Subcutaneous adipose tissue (tissue), 4 donors: ENCODE data around the gene CCDC187. TPM values are rescaled to one million over a fixed set of nuclear protein-coding genes. Genes with fewer than 3 reads are reported as not detected.

ENCODE experiments used
- total RNA-seq, 4 donors: library from RNA; depleted of rRNA; stranded (reverse); fragments of >200 nt; gene quantifications; one replicate each; pipeline ENCODE4 v1.1.0, GENCODE V29; 2016
- TF ChIP-seq, protein P1 (sequence below): fragments of 450-650 bp; IDR thresholded peaks from one replicate; pipeline ENCODE4 v1.5.1; 2016; ENCODE audit warnings: low read depth, mild to moderate bottlenecking, control low read depth, antibody characterized with exemption, moderate library complexity

The CCDC187 gene
- total RNA-seq, 4 donors from 2014 or later, result not detected

DNA sequence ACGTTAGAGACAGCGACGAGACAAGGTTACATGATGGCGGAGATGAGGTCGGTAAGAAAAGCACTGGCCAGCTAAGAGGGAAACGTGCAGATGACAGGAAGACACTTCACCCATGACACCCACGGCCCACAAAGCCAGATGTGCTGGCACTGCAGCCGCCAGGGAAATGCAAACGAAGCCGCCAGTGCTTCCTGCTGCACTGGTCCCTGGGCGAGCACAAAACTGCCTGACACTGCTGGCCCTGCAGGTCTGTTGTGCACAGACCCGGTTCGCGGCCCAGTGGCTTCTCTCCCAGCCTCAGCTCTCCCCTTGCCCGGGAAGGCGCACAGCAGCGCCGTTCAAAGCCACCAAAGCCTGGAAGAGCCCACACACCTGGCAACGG is 78.5 kb downstream of the CCDC187 start:
- TF ChIP-seq, protein P1, sequence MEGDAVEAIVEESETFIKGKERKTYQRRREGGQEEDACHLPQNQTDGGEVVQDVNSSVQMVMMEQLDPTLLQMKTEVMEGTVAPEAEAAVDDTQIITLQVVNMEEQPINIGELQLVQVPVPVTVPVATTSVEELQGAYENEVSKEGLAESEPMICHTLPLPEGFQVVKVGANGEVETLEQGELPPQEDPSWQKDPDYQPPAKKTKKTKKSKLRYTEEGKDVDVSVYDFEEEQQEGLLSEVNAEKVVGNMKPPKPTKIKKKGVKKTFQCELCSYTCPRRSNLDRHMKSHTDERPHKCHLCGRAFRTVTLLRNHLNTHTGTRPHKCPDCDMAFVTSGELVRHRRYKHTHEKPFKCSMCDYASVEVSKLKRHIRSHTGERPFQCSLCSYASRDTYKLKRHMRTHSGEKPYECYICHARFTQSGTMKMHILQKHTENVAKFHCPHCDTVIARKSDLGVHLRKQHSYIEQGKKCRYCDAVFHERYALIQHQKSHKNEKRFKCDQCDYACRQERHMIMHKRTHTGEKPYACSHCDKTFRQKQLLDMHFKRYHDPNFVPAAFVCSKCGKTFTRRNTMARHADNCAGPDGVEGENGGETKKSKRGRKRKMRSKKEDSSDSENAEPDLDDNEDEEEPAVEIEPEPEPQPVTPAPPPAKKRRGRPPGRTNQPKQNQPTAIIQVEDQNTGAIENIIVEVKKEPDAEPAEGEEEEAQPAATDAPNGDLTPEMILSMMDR, result no peak

DNA sequence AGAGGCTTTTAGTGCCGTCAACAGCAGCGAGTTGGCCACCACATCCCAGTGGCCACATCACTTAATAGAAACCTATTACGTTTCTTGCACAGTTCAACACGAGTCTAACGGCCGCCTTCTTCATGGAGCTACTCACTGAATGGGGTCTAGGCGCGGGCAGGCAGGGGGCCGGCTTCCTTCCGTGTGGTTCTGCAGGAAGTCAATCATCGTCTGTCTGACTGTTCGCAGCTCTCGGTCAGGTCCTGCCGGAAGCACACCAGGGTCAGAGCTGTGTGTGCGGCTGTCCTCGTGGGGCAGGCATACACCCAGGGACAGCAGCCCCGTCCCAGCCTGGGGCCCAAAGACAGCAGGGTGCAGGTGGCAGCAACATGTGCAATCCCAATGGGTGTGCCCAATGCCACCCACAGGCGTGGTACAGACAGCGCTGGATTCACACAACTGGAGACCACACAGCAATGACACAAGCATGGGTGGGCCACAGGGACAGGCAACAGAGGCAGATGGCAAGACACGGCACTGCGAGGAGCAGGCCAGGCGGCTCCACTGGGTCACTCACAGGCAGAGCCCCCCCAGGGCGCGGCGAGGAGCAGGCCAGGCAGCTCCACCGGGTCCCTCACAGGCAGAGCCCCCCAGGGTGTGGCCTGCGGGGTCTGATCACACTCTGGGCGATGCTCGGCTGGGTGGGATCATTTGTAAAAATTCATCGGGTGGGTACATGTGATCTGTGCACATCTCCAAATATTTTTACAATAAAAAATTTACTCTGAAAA is 79.8 kb downstream of the CCDC187 start:
- TF ChIP-seq, protein P1, result no peak

DNA sequence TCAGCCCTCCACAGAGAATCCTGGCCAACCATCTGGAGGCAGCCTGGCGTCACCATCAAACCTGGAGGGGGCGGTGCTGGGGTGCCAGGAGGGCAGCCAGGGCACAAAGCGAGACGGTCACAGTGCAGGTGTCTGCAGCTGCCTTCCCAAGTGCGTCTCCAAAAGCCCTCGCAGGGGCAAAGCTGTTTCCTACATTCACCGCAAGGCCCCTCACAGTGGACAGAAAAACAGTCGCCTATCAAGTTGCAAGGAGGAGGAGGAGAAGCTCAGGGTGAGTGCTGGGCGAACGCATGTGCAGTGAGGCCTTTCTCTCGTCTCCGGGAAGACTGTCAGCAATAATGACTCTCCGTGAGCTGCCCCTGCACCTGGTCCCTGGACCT is 81.0 kb downstream of the CCDC187 start:
- TF ChIP-seq, protein P1, result no peak

DNA sequence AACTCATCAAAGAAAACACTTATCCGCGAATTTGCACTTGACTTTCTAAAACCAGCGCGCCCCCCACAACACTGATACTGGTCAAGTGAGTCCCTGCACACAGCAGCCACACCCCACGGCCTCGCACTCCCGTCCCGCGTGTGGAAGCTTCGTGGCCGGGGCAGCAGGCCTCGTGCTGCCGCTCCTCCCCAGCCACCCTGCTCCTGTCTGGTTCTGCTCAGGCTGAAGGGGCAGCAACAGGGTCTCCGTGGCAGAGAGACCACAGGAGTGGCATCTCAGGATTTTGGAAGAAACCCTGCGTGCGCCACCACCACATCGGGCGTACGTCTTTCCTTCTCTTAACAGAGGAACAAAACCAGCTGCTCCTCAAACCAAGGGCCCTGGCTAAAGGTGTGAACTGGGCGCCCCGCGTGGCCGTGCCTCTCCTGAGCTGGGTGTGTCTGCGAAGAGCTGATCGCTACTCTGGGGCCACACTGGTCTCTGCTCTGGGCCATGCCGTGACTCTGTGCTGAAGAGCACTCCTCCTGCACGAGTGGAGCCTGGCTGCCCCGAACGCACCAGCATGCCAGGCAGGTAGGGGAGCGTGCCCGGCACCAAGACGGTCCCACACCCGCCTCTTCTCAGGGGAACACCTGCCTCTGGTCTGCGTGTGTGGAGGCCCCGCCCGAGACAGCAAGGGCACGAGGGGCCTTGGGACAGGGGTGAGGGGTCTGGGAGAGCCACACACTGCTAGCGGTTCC is 81.6 kb downstream of the CCDC187 start:
- TF ChIP-seq, protein P1, result no peak

DNA sequence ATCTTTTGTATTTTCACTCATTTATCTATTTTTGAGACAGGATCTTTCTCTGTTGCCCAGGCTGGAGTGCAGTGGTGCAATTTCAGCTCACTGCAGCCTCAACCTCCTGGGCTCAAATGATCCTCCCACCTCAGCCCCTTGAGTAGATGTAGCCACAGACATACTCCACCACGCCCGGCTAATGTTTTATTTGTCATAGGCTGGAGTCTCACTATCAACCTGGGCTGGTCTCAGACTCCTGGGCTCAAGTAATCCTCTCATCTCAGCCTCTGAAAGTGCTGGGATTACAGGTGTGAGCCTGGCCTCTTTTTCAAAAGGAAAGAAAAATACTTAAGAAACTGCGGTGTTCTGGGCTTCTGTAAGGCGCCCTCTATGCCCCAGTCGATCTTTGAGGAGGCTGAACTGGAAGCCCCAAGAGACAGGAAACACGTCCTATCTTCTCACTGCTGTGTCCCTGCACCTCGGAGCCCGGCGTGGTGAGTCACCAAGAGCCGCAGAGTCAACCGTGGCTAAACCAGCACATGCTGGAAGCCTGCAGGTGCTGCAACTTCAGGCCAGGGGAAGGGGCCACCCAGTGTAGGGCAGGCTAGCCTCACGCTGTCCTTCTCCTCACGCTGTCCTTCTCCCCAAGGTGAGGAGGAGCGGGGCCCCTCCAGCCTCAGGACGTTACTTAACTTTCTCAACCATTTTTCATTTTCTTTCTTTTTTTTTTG is 83.7 kb downstream of the CCDC187 start:
- TF ChIP-seq, protein P1, result no peak

DNA sequence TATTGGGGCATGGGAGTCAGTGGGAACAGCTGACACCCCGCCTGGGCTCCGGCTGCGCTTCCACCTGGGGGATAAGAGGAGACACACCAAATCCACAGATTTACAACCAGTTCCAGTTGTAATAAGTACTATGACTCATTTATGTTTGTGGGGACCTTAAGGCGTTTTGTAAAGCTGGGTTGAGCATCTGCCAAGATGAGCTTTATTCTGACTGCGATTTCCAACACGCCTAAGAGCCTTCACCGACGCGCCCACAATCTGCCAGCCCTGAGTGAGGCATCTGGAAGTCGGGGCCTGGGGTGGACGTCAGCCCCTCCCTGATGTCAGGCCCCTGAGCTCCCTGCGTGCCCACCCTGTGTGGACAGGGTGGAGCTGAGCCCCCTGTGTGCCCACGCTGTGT is 84.6 kb downstream of the CCDC187 start:
- TF ChIP-seq, protein P1, result no peak

DNA sequence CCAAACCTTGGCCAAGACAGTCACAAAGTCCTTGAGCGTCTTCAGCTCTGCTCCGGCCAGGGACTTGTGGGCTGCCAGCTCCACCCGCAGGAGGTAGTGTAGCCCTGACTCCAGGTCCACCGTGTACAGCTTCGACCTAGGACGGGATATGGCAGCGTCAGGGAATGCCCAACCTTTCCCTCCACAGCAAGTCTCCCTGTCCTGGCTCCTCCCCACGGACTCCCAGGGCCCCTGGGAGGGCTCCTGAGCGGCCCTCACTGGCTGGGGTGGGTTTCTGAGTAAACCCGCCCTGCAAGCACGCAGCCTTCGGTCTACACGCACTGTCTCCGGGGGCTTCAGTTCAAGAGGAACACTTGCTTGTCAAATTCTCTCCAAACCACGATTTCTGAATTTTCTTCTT is 85.2 kb downstream of the CCDC187 start:
- TF ChIP-seq, protein P1, result no peak
